K562 (cell line): ENCODE results near the gene MYL10. TPM values are rescaled to one million over a fixed set of nuclear protein-coding genes. Genes with fewer than 3 reads are reported as not detected.

Source experiments
- ARID1B ChIP-seq: fragments of 450-650 bp; IDR thresholded peaks from 2 replicates; pipeline ENCODE4 v1.6.1; 2016; ENCODE audit warnings: antibody characterized with exemption, mild to moderate bottlenecking, inconsistent platforms
- ARID3B ChIP-seq: fragments of 250-450 bp; sonication (Bioruptor Pico); IDR thresholded peaks from 2 replicates; pipeline ENCODE4 v1.4.0; 2020; ENCODE audit warnings: borderline replicate concordance
- BHLHE40 ChIP-seq: IDR thresholded peaks from 2 replicates; pipeline ENCODE4 v1.6.1; 2011; ENCODE audit warnings: low read length, improper control_type of control experiment
- CBX8 ChIP-seq: fragments of 200-600 bp; sonication (generic); IDR thresholded peaks from 2 replicates; pipeline ENCODE4 v1.6.1; 2012; ENCODE audit warnings: borderline replicate concordance, mixed run types, low read depth, mild to moderate bottlenecking, moderate library complexity, mixed read lengths, low read length, control low read depth, inconsistent platforms; ENCODE audit not compliant: poor library complexity, severe bottlenecking; ENCODE audit errors: extremely low read depth
- HMGN3 ChIP-seq: IDR thresholded peaks from 2 replicates; pipeline ENCODE4 v1.6.1; 2011; ENCODE audit warnings: borderline replicate concordance, low read depth, mild to moderate bottlenecking, mixed read lengths, low read length; ENCODE audit not compliant: insufficient read length; ENCODE audit errors: extremely low read depth
- ILK ChIP-seq: fragments of 450-650 bp; IDR thresholded peaks from 2 replicates; pipeline ENCODE4 v1.6.1; 2016; ENCODE audit warnings: missing genetic modification characterization, low read depth, mild to moderate bottlenecking, missing compliant biosample characterization, moderate library complexity, borderline replicate concordance
- JUND ChIP-seq, 2 experiments: IDR thresholded peaks; 2 replicates in 1 of 2; 3 replicates in 1 of 2; pipeline ENCODE4 v1.6.1; 2011; ENCODE audit warnings: borderline replicate concordance in 2 of 2, low read depth in 2 of 2, low read length in 2 of 2, improper control_type of control experiment in 1 of 2, missing biosample characterization in 1 of 2, missing genetic modification characterization in 1 of 2, missing genetic modification reagents in 1 of 2
- NCOA6 ChIP-seq: fragments of 450-650 bp; IDR thresholded peaks from 2 replicates; pipeline ENCODE4 v1.6.1; 2017; ENCODE audit warnings: mild to moderate bottlenecking
- OTX1 ChIP-seq: fragments of 450-650 bp; formaldehyde crosslinking; IDR thresholded peaks from 2 replicates; pipeline ENCODE4 v1.4.0; 2022; ENCODE audit warnings: mild to moderate bottlenecking
- PHF8 ChIP-seq: fragments of 200-600 bp; sonication (generic); IDR thresholded peaks from 2 replicates; pipeline ENCODE4 v1.6.1; 2012; ENCODE audit warnings: mixed run types, mild to moderate bottlenecking, inconsistent platforms, low read length, moderate library complexity, borderline replicate concordance
- POLR2G ChIP-seq: fragments of 200-400 bp; formaldehyde crosslinking; IDR thresholded peaks from 2 replicates; pipeline ENCODE4 v1.6.1; 2017; ENCODE audit warnings: low read depth, mild to moderate bottlenecking, antibody characterized with exemption, low read length, moderate library complexity
- RAD21 ChIP-seq, 2 experiments: fragments of 250-450 bp in 1 of 2; fragments of 450-650 bp in 1 of 2; sonication (Bioruptor Pico) in 1 of 2; formaldehyde crosslinking in 1 of 2; IDR thresholded peaks in 1 of 2; conservative IDR thresholded peaks in 1 of 2; 2 replicates each; pipeline versions ENCODE4 v1.4.0 to v1.8.0; 2020 to 2022; ENCODE audit warnings: mild to moderate bottlenecking in 2 of 2, moderate library complexity in 1 of 2
- RREB1 ChIP-seq: fragments of 250-450 bp; sonication (Bioruptor Pico); IDR thresholded peaks from 2 replicates; pipeline ENCODE4 v1.4.0; 2020
- THRAP3 ChIP-seq: fragments of 450-650 bp; IDR thresholded peaks from 2 replicates; pipeline ENCODE4 v1.6.1; 2016; ENCODE audit warnings: mild to moderate bottlenecking, inconsistent platforms, borderline replicate concordance
- ZNF41 ChIP-seq: fragments of 250-450 bp; sonication (Bioruptor Pico); conservative IDR thresholded peaks from 2 replicates; pipeline ENCODE4 v1.4.0; 2020; ENCODE audit warnings: mild to moderate bottlenecking
- polyA plus RNA-seq, 8 experiments: library from polyadenylated mRNA; depleted of rRNA in 4 of 8; stranded (reverse) in 5 of 8; unstranded in 3 of 8; fragments of >200 nt; fragmentation: Nextera tagmentation in 2 of 8; fragmentation: Illumina TruSeq in 1 of 8; extraction: Ambion mirVana in 2 of 8; extraction: Trizol in 1 of 8; gene quantifications; 2 replicates each; pipeline versions ENCODE4 v1.2.1 to v1.2.3, GENCODE V29; 2011 to 2014; ENCODE audit warnings: inconsistent platforms in 1 of 8, missing spikeins in 1 of 8
- total RNA-seq, 7 experiments: library from RNA; depleted of rRNA in 6 of 7; stranded (reverse); fragments of >200 nt in 6 of 7; fragmentation: Illumina TruSeq in 2 of 7; extraction: Trizol in 2 of 7; gene quantifications; 2 replicates each; pipeline versions ENCODE4 v1.2.1 to v1.2.3, GENCODE V29; 2011 to 2021; ENCODE audit warnings: low replicate concordance in 1 of 7
- TF ChIP-seq, protein P1 (sequence below): IDR thresholded peaks from 2 replicates; pipeline ENCODE4 v1.6.1; 2012; ENCODE audit warnings: low read depth, low read length, improper control_type of control experiment, borderline replicate concordance

Gene MYL10
- total and polyA plus RNA-seq, 9 of the 15 experiments (the other 6 are each of a cell fraction or from before 2014, with no cell fraction given), result not detected

DNA sequence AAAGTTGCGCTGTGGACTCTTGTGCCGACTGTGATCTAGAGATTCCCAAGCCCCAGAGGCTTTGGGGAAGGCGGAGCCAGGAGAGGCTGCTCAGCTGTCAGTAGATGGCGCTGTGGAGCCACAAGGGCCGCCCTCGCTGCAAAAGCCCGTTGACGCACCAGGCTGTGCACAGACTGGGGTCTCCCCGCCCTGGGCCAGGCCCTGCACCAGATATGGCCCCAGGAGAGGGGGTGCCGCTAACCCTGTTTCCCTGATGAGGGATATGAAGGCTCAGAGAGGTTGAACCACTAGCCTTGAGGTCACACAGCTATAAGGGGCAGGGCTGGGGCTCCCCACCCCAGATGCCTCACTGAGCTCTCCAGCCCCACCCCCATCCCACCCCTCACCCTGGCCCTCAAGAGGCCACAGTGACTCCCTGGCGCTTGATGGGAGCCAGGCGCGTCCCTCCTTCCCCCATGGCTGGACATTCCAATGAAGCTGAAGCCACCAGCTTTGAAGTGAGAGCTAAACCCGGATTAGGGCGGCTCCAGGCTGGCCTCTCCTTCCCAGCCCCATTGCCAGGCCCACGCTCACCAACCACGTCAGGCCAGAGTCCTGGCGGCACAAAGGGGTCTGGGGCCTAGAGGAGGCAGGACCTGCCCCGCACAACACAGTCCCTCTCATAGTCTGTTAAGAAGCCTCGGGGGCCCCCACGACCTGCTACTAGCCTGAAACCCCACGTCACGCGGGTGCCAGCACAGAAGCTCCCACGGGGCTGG, 26.4 kb downstream of the MYL10 start (continued):
- 0 out of 2 replicates have a peak, but pooled peaks have one; percentile 49 for TF ChIP-seq RREB1 (CRISPR knock-in tag)
- TF ChIP-seq ARID1B, result no peak
- TF ChIP-seq THRAP3, result no peak
- no peak for TF ChIP-seq CBX8
- TF ChIP-seq RAD21 (CRISPR knock-in tag; conservative IDR thresholded peaks at IDR 0.05 in 1 of 2, IDR thresholded peaks at IDR 0.05 in 1 of 2), result peak; percentile 84 to 92
- no peak for TF ChIP-seq ZNF41 (CRISPR knock-in tag)
- TF ChIP-seq JUND (IDR thresholded peaks at IDR 0.05; ENCODE audit: borderline replicate concordance, low read depth, low read length), result peak; percentile 50; the same call in 1 of the 2 replicates
- TF ChIP-seq JUND (tag; IDR thresholded peaks at IDR 0.05; ENCODE audit: borderline replicate concordance, low read depth, low read length), result no peak
- no peak for TF ChIP-seq POLR2G
- no peak for TF ChIP-seq OTX1 (CRISPR knock-in tag)
- TF ChIP-seq, protein P1, sequence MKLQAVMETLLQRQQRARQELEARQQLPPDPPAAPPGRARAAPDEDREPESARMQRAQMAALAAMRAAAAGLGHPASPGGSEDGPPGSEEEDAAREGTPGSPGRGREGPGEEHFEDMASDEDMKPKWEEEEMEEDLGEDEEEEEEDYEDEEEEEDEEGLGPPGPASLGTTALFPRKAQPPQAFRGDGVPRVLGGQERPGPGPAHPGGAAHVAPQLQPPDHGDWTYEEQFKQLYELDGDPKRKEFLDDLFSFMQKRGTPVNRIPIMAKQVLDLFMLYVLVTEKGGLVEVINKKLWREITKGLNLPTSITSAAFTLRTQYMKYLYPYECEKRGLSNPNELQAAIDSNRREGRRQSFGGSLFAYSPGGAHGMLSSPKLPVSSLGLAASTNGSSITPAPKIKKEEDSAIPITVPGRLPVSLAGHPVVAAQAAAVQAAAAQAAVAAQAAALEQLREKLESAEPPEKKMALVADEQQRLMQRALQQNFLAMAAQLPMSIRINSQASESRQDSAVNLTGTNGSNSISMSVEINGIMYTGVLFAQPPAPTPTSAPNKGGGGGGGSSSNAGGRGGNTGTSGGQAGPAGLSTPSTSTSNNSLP, result no peak
- TF ChIP-seq ARID3B (CRISPR knock-in tag), result no peak
- peak; percentile 44 for TF ChIP-seq HMGN3
- no peak for TF ChIP-seq ILK (tag)
- TF ChIP-seq NCOA6, result no peak
- TF ChIP-seq PHF8, result peak; percentile 5; the same call in 1 of the 2 replicates
- TF ChIP-seq BHLHE40, result peak; percentile 31; the same call in 1 of the 2 replicates
